Caco-2 (cell line): ENCODE data around the gene RNF130. TPM values are rescaled to one million over a fixed set of nuclear protein-coding genes. Genes with fewer than 3 reads are reported as not detected.

Experiments
- BruUV-seq: library from RNA; stranded (reverse); fragments of 400-500 nt; replicated peaks from 2 replicates; lab custom pipeline; 2021; lab: Mats Ljungman, UMichigan
- CTCF ChIA-PET: fragments of 300-600 bp; sonication (Branson Sonifier 250); formaldehyde crosslinking; loops from one replicate; lab custom pipeline; 2022; ENCODE audit warnings: antibody characterized with exemption; lab: Charles Lee
- POLR2A ChIA-PET: fragments of 300-600 bp; sonication (Branson Sonifier 250); formaldehyde crosslinking; loops from one replicate; lab custom pipeline; 2022; ENCODE audit warnings: antibody characterized with exemption; lab: Charles Lee
- DNase-seq, 2 experiments: peaks; one replicate each; pipeline versions ENCODE4 v3.0.0 to v3.0.0-alpha.2; 2020 to 2022
- H3K27me3 ChIP-seq: replicated peaks from 2 replicates; pipeline ENCODE4 v1.6.0; 2011; ENCODE audit warnings: low read length; ENCODE audit not compliant: control insufficient read depth, insufficient read depth
- H3K36me3 ChIP-seq: 2 replicates; pipeline ENCODE4 v1.5.1; 2011; ENCODE audit warnings: low read length; ENCODE audit not compliant: control insufficient read depth, insufficient read depth
- H3K4me1 ChIP-seq: fragments of 250-450 bp; sonication (Bioruptor Pico); 2 replicates; pipeline ENCODE4 v1.5.1; 2020; ENCODE audit warnings: mild to moderate bottlenecking
- H3K4me3 ChIP-seq: 2 replicates; pipeline ENCODE4 v1.5.1; 2011; ENCODE audit warnings: low read depth, mild to moderate bottlenecking, control low read depth, low read length
- H3K9me3 ChIP-seq: fragments of 250-450 bp; sonication (Bioruptor Pico); 2 replicates; pipeline ENCODE4 v1.5.1; 2020; ENCODE audit warnings: mild to moderate bottlenecking, moderate library complexity
- H3K27ac Mint-ChIP-seq: one replicate; pipeline ENCODE4 v1.8.0; 2022; ENCODE audit warnings: mixed read lengths; ENCODE audit not compliant: unreplicated experiment
- H3K27me3 Mint-ChIP-seq: one replicate; pipeline ENCODE4 v1.8.0; 2022; ENCODE audit warnings: mixed read lengths; ENCODE audit not compliant: insufficient read depth, unreplicated experiment
- H3K36me3 Mint-ChIP-seq: one replicate; pipeline ENCODE4 v1.8.0; 2022; ENCODE audit warnings: mild to moderate bottlenecking, mixed read lengths; ENCODE audit not compliant: insufficient read depth, unreplicated experiment
- H3K4me1 Mint-ChIP-seq: one replicate; pipeline ENCODE4 v1.8.0; 2022; ENCODE audit warnings: low read depth, mixed read lengths; ENCODE audit not compliant: unreplicated experiment
- H3K4me3 Mint-ChIP-seq: one replicate; pipeline ENCODE4 v1.8.0; 2022; ENCODE audit warnings: mild to moderate bottlenecking, moderate library complexity, mixed read lengths; ENCODE audit not compliant: unreplicated experiment
- H3K9me3 Mint-ChIP-seq: one replicate; pipeline ENCODE4 v1.8.0; 2022; ENCODE audit warnings: mixed read lengths; ENCODE audit not compliant: unreplicated experiment
- CTCF ChIP-seq, 2 experiments: fragments of 200-600 bp in 1 of 2; IDR thresholded peaks; 1 replicate in 1 of 2; 2 replicates in 1 of 2; pipeline versions ENCODE4 v1.5.1 to v1.8.0; 2011 to 2022; ENCODE audit warnings: antibody characterized with exemption in 1 of 2, control low read depth in 1 of 2, inconsistent platforms in 1 of 2, low read depth in 1 of 2, low read length in 1 of 2, mild to moderate bottlenecking in 1 of 2, moderate library complexity in 1 of 2; ENCODE audit not compliant: insufficient read depth in 1 of 2, severe bottlenecking in 1 of 2, unreplicated experiment in 1 of 2
- intact Hi-C: fragments of 100-400 bp; cut with micrococcal nuclease; formaldehyde crosslinking; loops from one replicate; pipeline ENCODE4 v1.10.0; 2022; ENCODE audit not compliant: unreplicated experiment
- total RNA-seq: library from RNA; stranded (reverse); gene quantifications from 2 replicates; pipeline ENCODE4 v1.2.3, GENCODE V29; 2022

The RNF130 gene
- total RNA-seq, 1 experiment from 2014 or later = 34.5 TPM

GRCh38 chr5:180043377-180043776, 28.2 kb downstream of the RNF130 start:
- no peaks in the 10 kb centered on the region for H3K9me3 Mint-ChIP-seq
- TF ChIP-seq CTCF (IDR thresholded peaks at IDR 0.05; ENCODE audit: insufficient read depth in 1 of 2, low read depth in 1 of 2, low read length in 1 of 2, severe bottlenecking in 1 of 2, unreplicated experiment in 1 of 2) = no peak
- Histone ChIP-seq H3K4me1 (no peaks in the 10 kb centered on the region), H3K36me3 (no peaks in the 10 kb centered on the region), H3K4me3 (no peak overlapping the region), H3K27me3 (no peaks in the 10 kb centered on the region), H3K9me3 (no peaks in the 10 kb centered on the region; the same call in 1 of the 2 replicates)
- H3K36me3 Mint-ChIP-seq = no peaks in the 10 kb centered on the region
- no TSS peak for BruUV-seq
- ChIA-PET CTCF (no interaction called here), POLR2A (no interaction called here)
- intact Hi-C loops = loop anchor here (5.0 kb wide), 1 partner anchor 66 kb away; no protein-coding TSS in a partner anchor
- H3K4me1 Mint-ChIP-seq = no peaks in the 10 kb centered on the region
- H3K27ac Mint-ChIP-seq = no peak overlapping the region
- H3K27me3 Mint-ChIP-seq = no peaks in the 10 kb centered on the region
- no peak for DNase-seq
- no peak overlapping the region for H3K4me3 Mint-ChIP-seq

GRCh38 chr5:180041301-180042274, 30.0 kb downstream of the RNF130 start:
- Histone ChIP-seq H3K36me3 (no peaks in the 10 kb centered on the region; the same call in 1 of the 2 replicates), H3K27me3 (no peaks in the 10 kb centered on the region), H3K4me1 (no peaks in the 10 kb centered on the region), H3K4me3 (no peak overlapping the region), H3K9me3 (peaks cover 3% of the 10 kb centered on the region)
- CTCF ChIA-PET = no interaction called here
- H3K4me1 Mint-ChIP-seq = no peaks in the 10 kb centered on the region
- H3K27me3 Mint-ChIP-seq = no peaks in the 10 kb centered on the region
- DNase-seq = no peak
- peaks cover 1% of the 10 kb centered on the region for H3K9me3 Mint-ChIP-seq
- no peak overlapping the region for H3K4me3 Mint-ChIP-seq
- no TSS peak for BruUV-seq
- no peaks in the 10 kb centered on the region for H3K36me3 Mint-ChIP-seq
- no peak for TF ChIP-seq CTCF (IDR thresholded peaks at IDR 0.05; ENCODE audit: insufficient read depth in 1 of 2, low read depth in 1 of 2, low read length in 1 of 2, severe bottlenecking in 1 of 2, unreplicated experiment in 1 of 2)
- no peak overlapping the region for H3K27ac Mint-ChIP-seq
- POLR2A ChIA-PET = no interaction called here
- intact Hi-C loops = loop anchor here (5.0 kb wide), 1 partner anchor 64 kb away; no protein-coding TSS in a partner anchor

- H3K4me3 ChIP-seq = no peak overlapping the region
- intact Hi-C loops = loop anchor here (5.0 kb wide), 1 partner anchor 63 kb away; no protein-coding TSS in a partner anchor
- CTCF ChIA-PET = no interaction called here
Measured at GRCh38 chr5:180040287-180041214, 31.0 kb downstream of the RNF130 start.

More at GRCh38 chr5:180040287-180041214, 31.0 kb downstream of the RNF130 start:
- Mint-ChIP-seq H3K4me3 (no peak overlapping the region), H3K9me3 (peaks cover 12% of the 10 kb centered on the region), H3K27me3 (no peaks in the 10 kb centered on the region), H3K27ac (no peak overlapping the region), H3K4me1 (no peaks in the 10 kb centered on the region), H3K36me3 (no peaks in the 10 kb centered on the region)
- TF ChIP-seq CTCF (IDR thresholded peaks at IDR 0.05; ENCODE audit: insufficient read depth in 1 of 2, low read depth in 1 of 2, low read length in 1 of 2, severe bottlenecking in 1 of 2, unreplicated experiment in 1 of 2) = no peak
- Histone ChIP-seq H3K36me3 (peaks cover 1% of the 10 kb centered on the region), H3K4me1 (no peaks in the 10 kb centered on the region), H3K27me3 (no peaks in the 10 kb centered on the region), H3K9me3 (peaks cover 11% of the 10 kb centered on the region)
- BruUV-seq = no TSS peak
- POLR2A ChIA-PET = no interaction called here
- DNase-seq = no peak
